Epithelial cell of proximal tubule (primary cell): ENCODE results near the gene SCN7A. TPM values are rescaled to one million over a fixed set of nuclear protein-coding genes. Genes with fewer than 3 reads are reported as not detected.

Source experiments
- DNase-seq: peaks from one replicate; pipeline ENCODE4 v3.0.0-alpha.2; 2011; ENCODE audit warnings: low read depth
- H3K4me3 ChIP-seq: 2 replicates; pipeline ENCODE4 v1.5.1; 2011; ENCODE audit warnings: low read depth, mild to moderate bottlenecking, low read length
- CTCF ChIP-seq: conservative IDR thresholded peaks from 2 replicates; pipeline ENCODE4 v1.5.1; 2012; ENCODE audit warnings: low read depth, mild to moderate bottlenecking, low read length
- total RNA-seq: library from RNA; depleted of rRNA; stranded (reverse); fragments of >200 nt; gene quantifications from 2 replicates; pipeline ENCODE4 v1.2.3, GENCODE V29; 2015

The SCN7A gene
- total RNA-seq, 1 donor from 2014 or later: 1.3 TPM

GRCh38 chr2:166388481-166389070, 105.5 kb downstream of the SCN7A start:
- TF ChIP-seq CTCF: no peak
- no peak overlapping the region for H3K4me3 ChIP-seq
- DNase-seq: no peak

- TF ChIP-seq CTCF: no peak
- H3K4me3 ChIP-seq: no peak overlapping the region
- no peak for DNase-seq
Measured at GRCh38 chr2:166385313-166385712, 108.7 kb downstream of the SCN7A start.

- H3K4me3 ChIP-seq: no peak overlapping the region
- peak; percentile 57 for TF ChIP-seq CTCF
- no peak for DNase-seq
Measured at GRCh38 chr2:166384774-166385173, 109.3 kb downstream of the SCN7A start.

GRCh38 chr2:166382448-166382847, 111.6 kb downstream of the SCN7A start:
- TF ChIP-seq CTCF: no peak
- H3K4me3 ChIP-seq: no peak overlapping the region
- no peak for DNase-seq

- DNase-seq: no peak
- no peak overlapping the region for H3K4me3 ChIP-seq
- no peak for TF ChIP-seq CTCF
Measured at GRCh38 chr2:166380615-166381014, 113.4 kb downstream of the SCN7A start.

- no peak for TF ChIP-seq CTCF
- H3K4me3 ChIP-seq: no peak overlapping the region
Measured at GRCh38 chr2:166376873-166377272, 117.2 kb downstream of the SCN7A start.

GRCh38 chr2:166376488-166376828, 117.6 kb downstream of the SCN7A start:
- TF ChIP-seq CTCF: no peak
- no peak for DNase-seq
- peak overlapping the region; percentile 69 for H3K4me3 ChIP-seq

More at GRCh38 chr2:166376873-166377272, 117.2 kb downstream of the SCN7A start:
- no peak for DNase-seq
